Stimulated activated naive CD4-positive, alpha-beta T cell treated with Interleukin-2 at 50 U/mL for 16 hours (primary cell): ENCODE results near the gene BMAL1.
"Not testable (repeated sequence)": the region's sequence is repeated elsewhere in the genome, so short reads cannot be mapped to it uniquely, and the experiment has no call there.

Experiments used
- DNase-seq: peaks from one replicate; lab custom pipeline; 2025; lab: John Stamatoyannopoulos, UW

The BMAL1 gene

GRCh38 chr11:13277768-13278608 lies at the start of gene BMAL1:
BMAL1 (plus strand) TSS chr11:13277790; CDS start chr11:13354309, 76,519 bp downstream.
- DNase-seq, result peak; percentile 65

GRCh38 chr11:13228572-13228971 lies 49.0 kb upstream of the BMAL1 start:
- DNase-seq, result no peak

- DNase-seq, result no peak
These were observed 48.5 kb upstream of the BMAL1 start for GRCh38 chr11:13229136-13229535.

- no peak for DNase-seq
These were observed 47.8 kb upstream of the BMAL1 start for GRCh38 chr11:13229711-13230318.

GRCh38 chr11:13233173-13233745 lies 44.3 kb upstream of the BMAL1 start:
- DNase-seq, result no peak

GRCh38 chr11:13235895-13236294 lies 41.7 kb upstream of the BMAL1 start:
- no peak for DNase-seq

- no peak for DNase-seq
These were observed 41.0 kb upstream of the BMAL1 start for GRCh38 chr11:13236626-13237025.

GRCh38 chr11:13237761-13238160 lies 39.8 kb upstream of the BMAL1 start:
- no peak for DNase-seq

GRCh38 chr11:13238879-13239514 lies 38.6 kb upstream of the BMAL1 start:
- DNase-seq, result peak; percentile 30

- DNase-seq, result no peak
These were observed 35.0 kb upstream of the BMAL1 start for GRCh38 chr11:13242564-13242963.

GRCh38 chr11:13247606-13248296 lies 29.8 kb upstream of the BMAL1 start:
- DNase-seq, result no peak

GRCh38 chr11:13249177-13249576 lies 28.4 kb upstream of the BMAL1 start:
- DNase-seq, result no peak

GRCh38 chr11:13249992-13250391 lies 27.6 kb upstream of the BMAL1 start:
- no peak for DNase-seq

GRCh38 chr11:13251966-13252365 lies 25.6 kb upstream of the BMAL1 start:
- no peak for DNase-seq

- DNase-seq, result no peak
These were observed 25.2 kb upstream of the BMAL1 start for GRCh38 chr11:13252438-13252837.

- no peak for DNase-seq
These were observed 21.4 kb upstream of the BMAL1 start for GRCh38 chr11:13256216-13256615.

- not testable (repeated sequence) for DNase-seq
These were observed 19.5 kb upstream of the BMAL1 start for GRCh38 chr11:13258061-13258460.

- no peak for DNase-seq
These were observed 18.7 kb upstream of the BMAL1 start for GRCh38 chr11:13258855-13259254.

GRCh38 chr11:13259374-13259773 lies 18.2 kb upstream of the BMAL1 start:
- DNase-seq, result no peak

- no peak for DNase-seq
These were observed 17.2 kb upstream of the BMAL1 start for GRCh38 chr11:13260201-13260962.

GRCh38 chr11:13260963-13261588 lies 16.5 kb upstream of the BMAL1 start:
- DNase-seq, result no peak
